GM12865 (cell line): ENCODE measurements around the gene PLPP3.

Source experiments
- DNase-seq: peaks from one replicate; pipeline ENCODE4 v3.0.0; 2010; ENCODE audit warnings: low read depth
- H3K4me3 ChIP-seq: 2 replicates; pipeline ENCODE4 v1.5.1; 2011; ENCODE audit warnings: mild to moderate bottlenecking, low read depth, low read length, control low read depth
- CTCF ChIP-seq: IDR thresholded peaks from 2 replicates; pipeline ENCODE4 v1.5.1; 2011; ENCODE audit warnings: low read length, control low read depth, low read depth, inconsistent platforms; ENCODE audit not compliant: insufficient read depth; ENCODE audit errors: missing control alignments

The PLPP3 gene

GRCh38 chr1:56580771-56581170 is 1.4 kb upstream of the PLPP3 start:
- no peak overlapping the region for H3K4me3 ChIP-seq
- TF ChIP-seq CTCF: no peak
- no peak for DNase-seq

GRCh38 chr1:56578138-56578962 is 1.0 kb downstream of the PLPP3 start:
- TF ChIP-seq CTCF: no peak
- H3K4me3 ChIP-seq: peak overlapping the region; percentile 39
- DNase-seq: peak; percentile 23

GRCh38 chr1:56577406-56578137 is 1.8 kb downstream of the PLPP3 start:
- TF ChIP-seq CTCF: no peak
- no peak overlapping the region for H3K4me3 ChIP-seq
- no peak for DNase-seq

GRCh38 chr1:56576880-56577405 is 2.4 kb downstream of the PLPP3 start:
- no peak for DNase-seq
- TF ChIP-seq CTCF: peak; percentile 6
- H3K4me3 ChIP-seq: no peak overlapping the region

GRCh38 chr1:56575865-56576264 is 3.5 kb downstream of the PLPP3 start:
- no peak for TF ChIP-seq CTCF
- no peak for DNase-seq
- no peak overlapping the region for H3K4me3 ChIP-seq

GRCh38 chr1:56574794-56575193 is 4.6 kb downstream of the PLPP3 start:
- no peak for TF ChIP-seq CTCF
- DNase-seq: no peak
- no peak overlapping the region for H3K4me3 ChIP-seq

GRCh38 chr1:56573311-56573710 is 6.1 kb downstream of the PLPP3 start:
- H3K4me3 ChIP-seq: no peak overlapping the region
- DNase-seq: no peak
- TF ChIP-seq CTCF: no peak
